Ishikawa (cell line): ENCODE measurements around the gene ITLN1.
A peak's percentile ranks its signal among the peaks of the same experiment; 100 is the strongest.

Experiments used
- CEBPB ChIP-seq: IDR thresholded peaks from 2 replicates; pipeline ENCODE4 v1.6.1; 2012
- CREB1 ChIP-seq: IDR thresholded peaks from 2 replicates; pipeline ENCODE4 v1.6.1; 2012; ENCODE audit warnings: low read depth
- EGR1 ChIP-seq: IDR thresholded peaks from 2 replicates; pipeline ENCODE4 v1.6.1; 2012
- EP300 ChIP-seq: IDR thresholded peaks from 2 replicates; pipeline ENCODE4 v1.6.1; 2012; ENCODE audit warnings: borderline replicate concordance
- FOXM1 ChIP-seq: IDR thresholded peaks from 2 replicates; pipeline ENCODE4 v1.6.1; 2012; ENCODE audit warnings: low read depth, borderline replicate concordance
- NFIC ChIP-seq: IDR thresholded peaks from 2 replicates; pipeline ENCODE4 v1.6.1; 2012
- RAD21 ChIP-seq: IDR thresholded peaks from 2 replicates; pipeline ENCODE4 v1.6.1; 2012; ENCODE audit warnings: low read depth
- TAF1 ChIP-seq: IDR thresholded peaks from 2 replicates; pipeline ENCODE4 v1.6.1; 2012; ENCODE audit warnings: low read depth, mild to moderate bottlenecking
- TCF12 ChIP-seq: IDR thresholded peaks from 2 replicates; pipeline ENCODE4 v1.6.1; 2012; ENCODE audit warnings: low read depth
- TEAD4 ChIP-seq: IDR thresholded peaks from 2 replicates; pipeline ENCODE4 v1.6.1; 2012
- YY1 ChIP-seq: IDR thresholded peaks from 2 replicates; pipeline ENCODE4 v1.6.1; 2012; ENCODE audit warnings: low read depth
- ZBTB7A ChIP-seq: IDR thresholded peaks from 2 replicates; pipeline ENCODE4 v1.6.1; 2012; ENCODE audit warnings: low read depth
- TF ChIP-seq, protein P1 (sequence below): IDR thresholded peaks from 2 replicates; pipeline ENCODE4 v1.6.1; 2012
- TF ChIP-seq, protein P2 (sequence below): IDR thresholded peaks from 2 replicates; pipeline ENCODE4 v1.6.1; 2012; ENCODE audit warnings: low read depth, mild to moderate bottlenecking
- TF ChIP-seq, protein P3 (sequence below): IDR thresholded peaks from 2 replicates; pipeline ENCODE4 v1.6.1; 2012

Gene ITLN1

DNA sequence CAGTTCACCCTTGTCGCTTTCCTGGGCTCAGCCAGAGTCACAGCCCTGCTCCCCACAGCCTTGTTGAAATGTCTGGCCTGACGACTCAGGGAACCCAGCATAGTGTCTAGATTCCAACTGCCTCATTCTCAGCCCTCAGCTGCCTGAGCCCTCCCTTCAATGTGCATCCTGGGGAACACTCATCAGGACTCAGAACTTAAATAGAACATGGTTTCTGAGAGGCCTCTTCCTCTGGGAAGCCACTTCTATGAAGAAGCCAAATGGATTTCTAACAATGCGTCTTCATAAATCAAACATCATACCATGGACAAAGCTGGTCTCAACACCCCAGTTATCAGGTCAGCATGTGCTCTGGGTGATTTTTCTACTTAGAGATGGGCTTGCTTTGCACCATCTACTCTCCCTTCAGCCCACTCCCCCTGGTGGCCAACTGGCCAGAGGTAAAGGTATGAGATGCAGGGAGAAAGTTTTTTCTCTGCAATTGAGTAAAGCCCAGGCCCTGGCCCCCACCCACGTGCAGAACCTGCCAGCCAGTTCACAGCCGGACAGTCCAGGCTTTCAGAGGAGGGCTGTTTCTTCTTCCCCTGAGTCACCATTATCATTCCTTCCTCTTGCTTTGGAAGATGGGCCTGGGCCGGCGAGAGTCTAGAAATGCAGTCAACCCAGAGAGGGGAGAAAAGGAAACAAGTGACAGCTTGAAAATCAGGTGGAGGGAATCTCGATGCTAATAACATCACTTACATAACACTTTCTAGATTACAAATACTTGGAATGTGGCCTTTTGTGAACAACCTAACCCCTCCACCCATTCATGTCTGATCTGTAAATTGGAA lies 54.4 kb downstream of the ITLN1 start:
- TF ChIP-seq, protein P1, sequence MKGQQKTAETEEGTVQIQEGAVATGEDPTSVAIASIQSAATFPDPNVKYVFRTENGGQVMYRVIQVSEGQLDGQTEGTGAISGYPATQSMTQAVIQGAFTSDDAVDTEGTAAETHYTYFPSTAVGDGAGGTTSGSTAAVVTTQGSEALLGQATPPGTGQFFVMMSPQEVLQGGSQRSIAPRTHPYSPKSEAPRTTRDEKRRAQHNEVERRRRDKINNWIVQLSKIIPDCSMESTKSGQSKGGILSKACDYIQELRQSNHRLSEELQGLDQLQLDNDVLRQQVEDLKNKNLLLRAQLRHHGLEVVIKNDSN: no peak
- TF ChIP-seq ZBTB7A (no peak), RAD21 (peak; percentile 47), FOXM1 (no peak), YY1 (no peak)
- TF ChIP-seq, protein P2, sequence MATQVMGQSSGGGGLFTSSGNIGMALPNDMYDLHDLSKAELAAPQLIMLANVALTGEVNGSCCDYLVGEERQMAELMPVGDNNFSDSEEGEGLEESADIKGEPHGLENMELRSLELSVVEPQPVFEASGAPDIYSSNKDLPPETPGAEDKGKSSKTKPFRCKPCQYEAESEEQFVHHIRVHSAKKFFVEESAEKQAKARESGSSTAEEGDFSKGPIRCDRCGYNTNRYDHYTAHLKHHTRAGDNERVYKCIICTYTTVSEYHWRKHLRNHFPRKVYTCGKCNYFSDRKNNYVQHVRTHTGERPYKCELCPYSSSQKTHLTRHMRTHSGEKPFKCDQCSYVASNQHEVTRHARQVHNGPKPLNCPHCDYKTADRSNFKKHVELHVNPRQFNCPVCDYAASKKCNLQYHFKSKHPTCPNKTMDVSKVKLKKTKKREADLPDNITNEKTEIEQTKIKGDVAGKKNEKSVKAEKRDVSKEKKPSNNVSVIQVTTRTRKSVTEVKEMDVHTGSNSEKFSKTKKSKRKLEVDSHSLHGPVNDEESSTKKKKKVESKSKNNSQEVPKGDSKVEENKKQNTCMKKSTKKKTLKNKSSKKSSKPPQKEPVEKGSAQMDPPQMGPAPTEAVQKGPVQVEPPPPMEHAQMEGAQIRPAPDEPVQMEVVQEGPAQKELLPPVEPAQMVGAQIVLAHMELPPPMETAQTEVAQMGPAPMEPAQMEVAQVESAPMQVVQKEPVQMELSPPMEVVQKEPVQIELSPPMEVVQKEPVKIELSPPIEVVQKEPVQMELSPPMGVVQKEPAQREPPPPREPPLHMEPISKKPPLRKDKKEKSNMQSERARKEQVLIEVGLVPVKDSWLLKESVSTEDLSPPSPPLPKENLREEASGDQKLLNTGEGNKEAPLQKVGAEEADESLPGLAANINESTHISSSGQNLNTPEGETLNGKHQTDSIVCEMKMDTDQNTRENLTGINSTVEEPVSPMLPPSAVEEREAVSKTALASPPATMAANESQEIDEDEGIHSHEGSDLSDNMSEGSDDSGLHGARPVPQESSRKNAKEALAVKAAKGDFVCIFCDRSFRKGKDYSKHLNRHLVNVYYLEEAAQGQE: no peak
- TF ChIP-seq, protein P3, sequence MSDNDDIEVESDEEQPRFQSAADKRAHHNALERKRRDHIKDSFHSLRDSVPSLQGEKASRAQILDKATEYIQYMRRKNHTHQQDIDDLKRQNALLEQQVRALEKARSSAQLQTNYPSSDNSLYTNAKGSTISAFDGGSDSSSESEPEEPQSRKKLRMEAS: no peak

DNA sequence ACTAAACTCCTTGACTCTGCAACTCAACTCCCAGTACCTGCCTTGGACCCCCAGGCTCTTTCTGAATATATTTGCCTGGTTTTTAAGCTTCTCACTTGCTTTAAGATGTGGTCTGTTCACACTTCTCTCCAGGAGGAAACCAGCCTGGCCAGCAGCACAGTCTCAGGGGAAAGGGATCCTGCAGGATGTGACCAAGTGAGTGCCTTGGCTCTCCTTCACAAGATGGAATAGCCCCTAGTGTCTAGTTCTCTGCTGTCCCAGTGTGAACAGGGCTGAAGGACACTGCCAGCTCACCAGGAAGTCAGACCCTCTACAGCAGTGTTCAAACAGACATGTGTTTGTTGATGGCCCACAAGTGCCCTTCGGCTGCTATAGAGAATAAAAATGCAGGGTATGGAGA lies 55.2 kb downstream of the ITLN1 start:
- TF ChIP-seq EP300: no peak
- TF ChIP-seq NFIC: no peak
- TF ChIP-seq YY1: no peak
- no peak for TF ChIP-seq EGR1
- TF ChIP-seq TEAD4: no peak
- TF ChIP-seq RAD21: no peak
- no peak for TF ChIP-seq CEBPB
- no peak for TF ChIP-seq FOXM1
- TF ChIP-seq CREB1: no peak
- TF ChIP-seq, protein P1: no peak
- TF ChIP-seq, protein P2: no peak
- no peak for TF ChIP-seq TCF12
- no peak for TF ChIP-seq ZBTB7A

DNA sequence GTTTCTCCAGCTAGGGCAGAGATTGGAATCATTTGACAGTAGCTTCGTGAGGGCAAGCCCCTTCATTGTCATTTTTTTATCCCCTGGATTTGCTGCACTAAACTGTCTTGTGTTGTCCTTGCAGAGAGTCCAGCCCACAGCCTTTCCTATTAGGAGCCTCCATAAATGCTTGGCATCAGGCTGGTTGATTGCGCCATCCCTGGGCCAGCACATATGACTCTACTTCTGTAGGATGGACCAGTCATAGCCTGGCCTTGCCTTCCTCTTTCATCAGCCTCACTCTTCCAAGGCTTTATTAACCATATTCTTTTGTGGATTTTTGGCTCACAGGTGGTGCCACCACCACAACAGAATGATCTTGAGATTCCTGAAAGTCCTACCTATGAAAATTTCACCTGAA lies 57.6 kb downstream of the ITLN1 start:
- TF ChIP-seq CEBPB (peak; percentile 57), NFIC (no peak), CREB1 (no peak), TEAD4 (no peak)

DNA sequence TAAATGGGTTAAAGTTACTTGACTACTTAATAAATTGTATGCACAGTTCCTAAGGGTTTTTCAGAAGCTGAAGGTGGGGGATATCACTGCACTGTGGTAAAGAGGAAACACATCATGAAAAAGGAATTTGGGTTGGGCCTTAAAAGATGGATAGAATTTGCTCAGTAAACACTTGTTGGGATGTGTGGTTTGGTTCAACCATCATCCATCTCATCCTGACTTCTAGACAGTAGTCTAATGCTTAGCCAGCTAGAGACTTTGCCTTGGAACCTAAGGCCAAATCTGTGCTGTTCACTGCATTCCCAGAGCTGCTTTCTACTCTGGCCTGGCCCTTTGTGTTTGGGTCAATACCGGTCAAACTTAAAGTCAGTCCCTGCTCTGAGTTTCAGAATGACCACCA lies 58.4 kb downstream of the ITLN1 start:
- TF ChIP-seq NFIC: no peak
- no peak for TF ChIP-seq TAF1
- TF ChIP-seq, protein P2: no peak
- no peak for TF ChIP-seq EGR1
- TF ChIP-seq EP300: no peak
- TF ChIP-seq YY1: no peak
- no peak for TF ChIP-seq CREB1
- TF ChIP-seq, protein P3: no peak
- TF ChIP-seq, protein P1: no peak
- TF ChIP-seq FOXM1: no peak
- no peak for TF ChIP-seq RAD21
